Measurements from ENCODE around the gene CACNA1C. TPM values are rescaled to one million over a fixed set of nuclear protein-coding genes. Genes with fewer than 3 reads are reported as not detected.

Gene CACNA1C
- total RNA-seq, 5 donors from 2014 or later (not counting 1 experiment from before 2014, with no cell fraction given): 0.10 to 0.26 (median 0.16) TPM

DNA sequence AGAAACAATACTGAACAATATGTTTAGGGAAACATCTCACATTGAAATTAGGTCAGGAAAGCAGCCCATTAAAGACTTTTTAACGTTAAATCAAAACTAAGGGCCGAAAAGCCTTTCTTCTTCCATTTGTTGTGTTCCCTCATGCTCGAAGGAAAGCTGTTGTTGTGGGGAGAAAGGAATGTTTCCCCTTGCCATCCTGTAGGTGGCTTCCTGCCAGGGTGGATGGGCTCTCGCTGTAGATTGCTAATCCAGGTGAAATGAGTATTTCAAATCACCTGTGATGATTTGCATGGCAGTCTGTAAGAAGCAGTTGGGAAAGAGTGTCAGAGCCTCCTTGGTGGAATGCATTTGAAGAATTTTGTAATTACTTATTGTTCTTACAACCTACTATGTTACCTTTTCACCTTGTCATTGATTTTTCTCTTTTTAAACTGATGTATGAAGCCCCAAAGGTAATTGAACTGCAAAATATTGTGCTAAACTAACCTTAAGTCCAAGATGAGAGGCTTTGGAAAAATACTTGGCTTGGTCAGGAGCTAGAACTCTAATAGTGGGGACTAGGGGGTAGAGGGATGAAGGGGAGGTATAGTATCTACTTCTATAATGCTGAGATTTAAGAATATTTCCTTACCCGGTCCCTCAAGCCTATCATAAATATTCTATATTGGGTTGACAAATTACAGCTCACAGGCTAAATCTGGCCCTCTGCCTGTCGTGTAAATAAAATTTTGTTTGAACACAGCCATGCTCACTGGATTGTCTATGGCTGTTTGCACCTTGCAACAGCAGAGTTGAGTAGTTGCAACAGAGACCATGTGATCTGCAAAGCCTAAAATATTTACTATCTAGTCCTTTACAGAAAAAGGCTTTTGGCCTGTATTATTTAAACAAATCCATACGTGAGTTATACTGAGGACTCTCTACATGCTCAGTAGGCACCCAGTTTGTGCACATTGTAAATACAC lies 40.9 kb upstream of the CACNA1C start:
- Histone ChIP-seq H3K4me3 (ENCODE audit: control insufficient read depth in 1 of 2, extremely low read depth in 1 of 2, low read length in 1 of 2) (no peak overlapping the region), H3K4me1 (ENCODE audit: control insufficient read depth in 1 of 2, extremely low read depth in 1 of 2, insufficient read depth in 2 of 2, low read length in 2 of 2) (no peaks in the 10 kb centered on the region), H3K27me3 (replicated peaks in 1 of 2; ENCODE audit: control insufficient read depth in 2 of 2, extremely low read depth in 1 of 2, insufficient read depth in 2 of 2, low read length in 1 of 2) (no peaks in the 10 kb centered on the region), H3K9me3 (no peaks in the 10 kb centered on the region), H3K27ac (ENCODE audit: low read length) (no peak overlapping the region), H3K36me3 (ENCODE audit: control insufficient read depth in 2 of 2, extremely low read depth in 1 of 2, insufficient read depth in 1 of 2, low read length in 1 of 2) (no peaks in the 10 kb centered on the region)
- ATAC-seq (replicated peaks in 1 of 4): no peak
- DNase-seq: no peak
- Mint-ChIP-seq H3K36me3 (no peaks in the 10 kb centered on the region), H3K27ac (no peak overlapping the region), H3K4me1 (no peaks in the 10 kb centered on the region), H3K27me3 (peaks cover 1 to 7% of the 10 kb centered on the region in 2 donors), H3K9me3 (no peaks in the 10 kb centered on the region), H3K4me3 (no peak overlapping the region)
- 80% methylated on average over 2 of the region's 7 CpGs for WGBS (ENCODE audit: insufficient coverage)
- POLR2A ChIA-PET: interaction anchor here in 1 of 2 donors (0.6 kb wide), 1 partner anchor 18 kb away, joined by 3 read pairs; no protein-coding TSS in a partner anchor
- CTCF ChIA-PET: no interaction called here

DNA sequence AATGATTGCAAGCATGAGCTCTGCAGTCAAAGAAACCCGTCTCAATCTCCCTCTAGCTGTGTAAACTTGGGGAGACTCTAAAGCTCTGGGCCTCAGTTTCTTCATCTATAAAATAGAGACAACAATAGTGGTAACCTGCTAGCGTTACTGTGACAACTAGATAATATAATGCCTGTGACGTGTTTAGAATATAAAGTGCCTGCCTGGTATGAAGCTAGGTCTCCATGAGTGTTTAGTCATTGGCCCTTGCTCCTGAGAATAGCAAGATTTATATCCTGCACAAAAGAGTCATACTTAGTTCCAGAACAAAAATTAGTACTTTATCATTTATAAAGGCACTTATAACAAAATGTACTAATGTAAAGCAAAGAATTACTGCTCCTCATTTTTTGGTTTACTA lies 39.7 kb upstream of the CACNA1C start:
- no peak overlapping the region for H3K27ac Mint-ChIP-seq
- H3K36me3 Mint-ChIP-seq: no peaks in the 10 kb centered on the region
- Histone ChIP-seq H3K27me3 (replicated peaks in 1 of 2; ENCODE audit: control insufficient read depth in 2 of 2, extremely low read depth in 1 of 2, insufficient read depth in 2 of 2, low read length in 1 of 2) (peaks cover 0 to 5% of the 10 kb centered on the region in 2 experiments), H3K27ac (ENCODE audit: low read length) (no peak overlapping the region), H3K4me1 (ENCODE audit: control insufficient read depth in 1 of 2, extremely low read depth in 1 of 2, insufficient read depth in 2 of 2, low read length in 2 of 2) (no peaks in the 10 kb centered on the region), H3K9me3 (no peaks in the 10 kb centered on the region), H3K4me3 (ENCODE audit: control insufficient read depth in 1 of 2, extremely low read depth in 1 of 2, low read length in 1 of 2) (no peak overlapping the region), H3K36me3 (ENCODE audit: control insufficient read depth in 2 of 2, extremely low read depth in 1 of 2, insufficient read depth in 1 of 2, low read length in 1 of 2) (no peaks in the 10 kb centered on the region)
- 80% methylated on average over 1 of the region's 3 CpGs for WGBS (ENCODE audit: insufficient coverage)
- H3K4me1 Mint-ChIP-seq: no peaks in the 10 kb centered on the region
- H3K9me3 Mint-ChIP-seq: no peaks in the 10 kb centered on the region
- no peak overlapping the region for H3K4me3 Mint-ChIP-seq
- POLR2A ChIA-PET: no interaction called here
- CTCF ChIA-PET: no interaction called here
- no peak for DNase-seq
- ATAC-seq (replicated peaks in 1 of 4): no peak
- H3K27me3 Mint-ChIP-seq: peaks cover 9 to 12% of the 10 kb centered on the region in 2 donors

- ATAC-seq (replicated peaks in 1 of 4) (no peak), DNase-seq (no peak)
- CTCF ChIA-PET: no interaction called here
- Histone ChIP-seq H3K27ac (ENCODE audit: low read length) (no peak overlapping the region), H3K4me3 (ENCODE audit: control insufficient read depth in 1 of 2, extremely low read depth in 1 of 2, low read length in 1 of 2) (no peak overlapping the region), H3K36me3 (ENCODE audit: control insufficient read depth in 2 of 2, extremely low read depth in 1 of 2, insufficient read depth in 1 of 2, low read length in 1 of 2) (no peaks in the 10 kb centered on the region), H3K9me3 (no peaks in the 10 kb centered on the region), H3K4me1 (ENCODE audit: control insufficient read depth in 1 of 2, extremely low read depth in 1 of 2, insufficient read depth in 2 of 2, low read length in 2 of 2) (no peaks in the 10 kb centered on the region), H3K27me3 (replicated peaks in 1 of 2; ENCODE audit: control insufficient read depth in 2 of 2, extremely low read depth in 1 of 2, insufficient read depth in 2 of 2, low read length in 1 of 2) (peaks cover 0 to 8% of the 10 kb centered on the region in 2 experiments)
- no CpG with 5 or more reads among the region's 4 CpGs for WGBS (ENCODE audit: insufficient coverage)
- H3K36me3 Mint-ChIP-seq: no peaks in the 10 kb centered on the region
- POLR2A ChIA-PET: no interaction called here
- H3K4me3 Mint-ChIP-seq: no peak overlapping the region
- peaks cover 9 to 16% of the 10 kb centered on the region in 2 donors for H3K27me3 Mint-ChIP-seq
- H3K4me1 Mint-ChIP-seq: no peaks in the 10 kb centered on the region
- H3K9me3 Mint-ChIP-seq: no peaks in the 10 kb centered on the region
- no peak overlapping the region for H3K27ac Mint-ChIP-seq
Observed at GRCh38 chr12:2013527-2014223, 39.1 kb upstream of the CACNA1C start.

- CTCF ChIA-PET: no interaction called here
- no peak overlapping the region for H3K4me3 Mint-ChIP-seq
- no peaks in the 10 kb centered on the region for H3K4me1 ChIP-seq (ENCODE audit: control insufficient read depth in 1 of 2, extremely low read depth in 1 of 2, insufficient read depth in 2 of 2, low read length in 2 of 2)
- WGBS (ENCODE audit: insufficient coverage): 93% methylated on average over 3 of the region's 4 CpGs
- H3K36me3 ChIP-seq (ENCODE audit: control insufficient read depth in 2 of 2, extremely low read depth in 1 of 2, insufficient read depth in 1 of 2, low read length in 1 of 2): no peaks in the 10 kb centered on the region
- no peaks in the 10 kb centered on the region for H3K36me3 Mint-ChIP-seq
- DNase-seq: no peak
- ATAC-seq (replicated peaks in 1 of 4): no peak
- H3K27me3 ChIP-seq (replicated peaks in 1 of 2; ENCODE audit: control insufficient read depth in 2 of 2, extremely low read depth in 1 of 2, insufficient read depth in 2 of 2, low read length in 1 of 2): peaks cover 0 to 11% of the 10 kb centered on the region in 2 experiments
- H3K4me3 ChIP-seq (ENCODE audit: control insufficient read depth in 1 of 2, extremely low read depth in 1 of 2, low read length in 1 of 2): no peak overlapping the region
- H3K27ac ChIP-seq (ENCODE audit: low read length): no peak overlapping the region
- no peaks in the 10 kb centered on the region for H3K9me3 ChIP-seq
- H3K9me3 Mint-ChIP-seq: no peaks in the 10 kb centered on the region
- POLR2A ChIA-PET: no interaction called here
- H3K27ac Mint-ChIP-seq: no peak overlapping the region
- H3K4me1 Mint-ChIP-seq: no peaks in the 10 kb centered on the region
- H3K27me3 Mint-ChIP-seq: peaks cover 14 to 22% of the 10 kb centered on the region in 2 donors
Observed at GRCh38 chr12:2014231-2014630, 38.6 kb upstream of the CACNA1C start.

- 53% methylated on average over 7 of the region's 9 CpGs for WGBS (ENCODE audit: insufficient coverage)
- Mint-ChIP-seq H3K9me3 (no peaks in the 10 kb centered on the region), H3K4me3 (no peak overlapping the region), H3K27me3 (peaks cover 23 to 30% of the 10 kb centered on the region in 2 donors), H3K27ac (no peak overlapping the region), H3K4me1 (no peaks in the 10 kb centered on the region), H3K36me3 (no peaks in the 10 kb centered on the region)
- Histone ChIP-seq H3K9me3 (no peaks in the 10 kb centered on the region), H3K4me1 (ENCODE audit: control insufficient read depth in 1 of 2, extremely low read depth in 1 of 2, insufficient read depth in 2 of 2, low read length in 2 of 2) (no peaks in the 10 kb centered on the region), H3K36me3 (ENCODE audit: control insufficient read depth in 2 of 2, extremely low read depth in 1 of 2, insufficient read depth in 1 of 2, low read length in 1 of 2) (no peaks in the 10 kb centered on the region), H3K27me3 (replicated peaks in 1 of 2; ENCODE audit: control insufficient read depth in 2 of 2, extremely low read depth in 1 of 2, insufficient read depth in 2 of 2, low read length in 1 of 2) (peaks cover 0 to 13% of the 10 kb centered on the region in 2 experiments), H3K4me3 (ENCODE audit: control insufficient read depth in 1 of 2, extremely low read depth in 1 of 2, low read length in 1 of 2) (no peak overlapping the region), H3K27ac (ENCODE audit: low read length) (no peak overlapping the region)
- ATAC-seq (replicated peaks in 1 of 4): no peak
- ChIA-PET POLR2A (no interaction called here), CTCF (interaction anchor here in 1 of 2 donors (0.7 kb wide), 1 partner anchor 340 kb away, joined by 3 read pairs; no protein-coding TSS in a partner anchor)
- no peak for DNase-seq
Observed at GRCh38 chr12:2016862-2017545, 35.8 kb upstream of the CACNA1C start.

Data from T-cell (primary cell).